GM18508 (cell line): ENCODE measurements around the gene SMIM26.
A peak's percentile ranks its signal among the peaks of the same experiment; 100 is the strongest.
"Not testable (repeated sequence)": the region's sequence is repeated elsewhere in the genome, so short reads cannot be mapped to it uniquely, and the experiment has no call there.

Experiments used
- ATAC-seq: cut with Tn5 transposase; IDR thresholded peaks from one replicate; pipeline ENCODE4 v1.9.1; 2021; ENCODE audit warnings: moderate number of reproducible peaks; ENCODE audit not compliant: insufficient read depth, unreplicated experiment

Gene SMIM26

GRCh38 chr20:18566892-18567738 is at the start of gene SMIM26:
Gene SMIM26, plus strand, starts transcription at chr20:18567432. Its CDS starts 47 bp downstream, at chr20:18567479.
- ATAC-seq = peak; percentile 82

- ATAC-seq = not testable (repeated sequence)
These were observed 45.2 kb upstream of the SMIM26 start for GRCh38 chr20:18522066-18522465.

GRCh38 chr20:18523066-18523465 is 44.2 kb upstream of the SMIM26 start:
- no peak for ATAC-seq

GRCh38 chr20:18524646-18525045 is 42.6 kb upstream of the SMIM26 start:
- ATAC-seq = no peak

GRCh38 chr20:18526761-18527160 is 40.5 kb upstream of the SMIM26 start:
- not testable (repeated sequence) for ATAC-seq

- ATAC-seq = no peak
These were observed 39.9 kb upstream of the SMIM26 start for GRCh38 chr20:18527339-18527738.

- ATAC-seq = no peak
These were observed 39.4 kb upstream of the SMIM26 start for GRCh38 chr20:18527836-18528235.

- no peak for ATAC-seq
These were observed 38.2 kb upstream of the SMIM26 start for GRCh38 chr20:18529041-18529440.

GRCh38 chr20:18532626-18533025 is 34.6 kb upstream of the SMIM26 start:
- ATAC-seq = no peak

- ATAC-seq = no peak
These were observed 33.7 kb upstream of the SMIM26 start for GRCh38 chr20:18533491-18533890.

GRCh38 chr20:18533978-18534644 is 33.1 kb upstream of the SMIM26 start:
- ATAC-seq = no peak

- no peak for ATAC-seq
These were observed 29.6 kb upstream of the SMIM26 start for GRCh38 chr20:18537651-18538050.

GRCh38 chr20:18541741-18542140 is 25.5 kb upstream of the SMIM26 start:
- no peak for ATAC-seq

- no peak for ATAC-seq
These were observed 24.0 kb upstream of the SMIM26 start for GRCh38 chr20:18543216-18543615.

GRCh38 chr20:18543932-18544331 is 23.3 kb upstream of the SMIM26 start:
- no peak for ATAC-seq

GRCh38 chr20:18545566-18545965 is 21.7 kb upstream of the SMIM26 start:
- no peak for ATAC-seq

- ATAC-seq = no peak
These were observed 18.8 kb upstream of the SMIM26 start for GRCh38 chr20:18548465-18548864.

- ATAC-seq = no peak
These were observed 13.5 kb upstream of the SMIM26 start for GRCh38 chr20:18553746-18554145.

GRCh38 chr20:18567739-18568091 is 483 bp downstream of the SMIM26 start:
- no peak for ATAC-seq

- ATAC-seq = no peak
These were observed 3.8 kb downstream of the SMIM26 start for GRCh38 chr20:18571009-18571408.

GRCh38 chr20:18571578-18571977 is 4.3 kb downstream of the SMIM26 start:
- ATAC-seq = no peak

GRCh38 chr20:18577942-18578341 is 10.7 kb downstream of the SMIM26 start:
- ATAC-seq = no peak
